Left ventricle myocardium superior (tissue), 1 donor: ENCODE measurements around the gene GREB1. TPM values are rescaled to one million over a fixed set of nuclear protein-coding genes. Genes with fewer than 3 reads are reported as not detected.

Source experiments
- ATAC-seq: fragments of 200-7000 bp; cut with Tn5 transposase; one replicate; pipeline ENCODE4 v1.9.1; 2020; ENCODE audit warnings: mild to moderate bottlenecking, moderate library complexity
- DNase-seq: peaks from one replicate; pipeline ENCODE4 v3.0.0-alpha.2; 2020
- intact Hi-C: fragments of 100-400 bp; cut with micrococcal nuclease; formaldehyde crosslinking; loops from one replicate; pipeline ENCODE4 v1.11.0; 2022
- total RNA-seq: library from RNA; stranded (reverse); fragmentation: NEBNext Ultra II Directional; extraction: Animal tissue kit (Norgen Biotek cat#: 25700); gene quantifications from one replicate; pipeline ENCODE4 v1.2.1, GENCODE V29; 2021
- donor health status: DM: no; HTN: yes; CAD: no; lungs with severe emphysema.

Gene GREB1
- total RNA-seq, 1 donor from 2014 or later, result 8.2 TPM

DNA sequence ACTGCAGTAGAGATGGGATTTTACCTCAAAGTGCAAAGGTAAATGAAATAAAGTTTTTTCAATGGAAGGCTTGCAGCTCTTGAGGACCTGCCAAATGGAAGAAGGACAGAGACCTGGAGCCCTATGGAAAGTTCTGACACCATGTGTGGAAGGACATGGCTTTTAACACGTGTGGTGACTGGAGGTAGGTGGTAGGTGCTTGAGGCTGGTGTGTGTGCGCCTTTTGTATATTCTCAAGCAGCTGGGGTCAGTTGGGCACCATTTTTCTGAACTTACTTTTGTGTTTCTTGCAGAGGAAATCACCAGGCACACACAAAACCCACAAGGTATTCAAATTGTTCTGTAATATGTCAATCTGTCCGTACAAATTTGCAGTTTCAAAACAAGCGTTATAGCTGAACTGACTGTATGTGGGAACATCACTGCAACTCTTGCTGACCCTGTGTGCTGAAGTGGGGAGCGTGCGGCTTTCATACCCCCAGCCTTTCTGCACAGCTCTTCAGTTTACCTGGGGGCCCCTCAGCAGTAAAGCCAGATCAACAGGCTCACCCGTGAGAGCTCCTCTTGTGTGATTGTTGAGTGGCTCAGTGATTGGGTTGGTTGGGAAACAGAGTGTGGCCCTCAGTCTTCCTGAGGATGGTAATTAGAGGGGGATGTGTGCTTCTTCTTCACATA, 363 bp downstream of the GREB1 start:
- intact Hi-C loops, result no loop called here
- ATAC-seq, result no peak
- DNase-seq, result no peak

DNA sequence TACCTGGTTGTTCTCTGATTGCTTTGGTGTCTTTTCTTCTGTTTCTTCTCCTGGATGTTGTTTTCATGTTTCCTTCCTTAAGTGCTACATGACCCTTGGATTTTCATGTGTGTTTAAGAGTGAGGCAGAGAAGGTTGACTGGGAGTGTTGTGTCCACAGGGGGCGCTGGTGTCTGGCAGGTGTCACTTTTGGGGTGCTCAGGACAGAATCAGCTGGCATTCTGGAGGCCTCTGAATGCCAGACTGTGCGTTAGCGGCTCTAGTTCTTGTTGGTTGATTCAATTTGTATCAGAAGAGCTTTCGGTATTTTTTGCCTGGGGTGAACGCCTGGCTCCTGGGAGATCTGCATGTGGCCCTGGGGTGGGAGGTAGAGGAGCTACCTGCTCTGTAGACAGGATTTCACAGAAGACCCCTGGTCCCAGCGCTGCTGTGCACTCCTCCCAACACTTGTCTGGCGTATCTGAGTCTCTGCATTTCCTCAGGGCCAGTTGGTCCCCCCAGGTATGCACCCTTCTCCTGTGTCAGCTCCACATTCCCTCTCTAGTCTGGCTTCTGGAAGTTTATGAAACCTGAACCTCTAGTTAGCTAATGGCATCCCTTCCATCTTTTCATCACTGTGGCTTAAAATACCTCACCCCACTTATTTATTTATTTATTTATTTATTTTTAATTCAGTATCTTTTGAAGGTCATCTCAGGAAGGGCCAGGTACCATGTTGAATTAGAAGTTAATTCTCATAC, 1.1 kb downstream of the GREB1 start:
- ATAC-seq (no peak), DNase-seq (no peak)
- intact Hi-C loops, result no loop called here

DNA sequence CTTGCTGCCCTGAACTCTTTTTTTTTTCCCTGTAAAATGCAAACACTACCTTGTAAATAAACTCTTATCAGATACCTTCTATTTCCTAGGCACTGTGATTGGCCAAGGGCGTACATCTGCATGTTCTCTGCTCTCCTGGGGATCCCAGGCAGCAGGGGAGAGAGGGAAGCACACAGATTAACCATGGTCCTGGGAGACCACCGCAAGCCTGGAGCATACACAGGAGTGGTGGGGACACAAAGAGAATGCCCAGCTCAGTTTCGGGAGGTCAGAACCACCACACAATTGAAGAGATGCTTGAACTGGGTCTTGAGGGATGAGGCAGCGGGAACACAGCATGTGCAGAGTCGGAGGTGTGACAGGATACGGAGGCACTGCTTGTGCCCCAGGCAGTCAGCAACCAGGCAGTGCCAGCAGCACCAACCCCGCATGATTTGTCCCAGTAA, 2.1 kb downstream of the GREB1 start:
- DNase-seq (no peak), ATAC-seq (no peak)
- intact Hi-C loops, result no loop called here

DNA sequence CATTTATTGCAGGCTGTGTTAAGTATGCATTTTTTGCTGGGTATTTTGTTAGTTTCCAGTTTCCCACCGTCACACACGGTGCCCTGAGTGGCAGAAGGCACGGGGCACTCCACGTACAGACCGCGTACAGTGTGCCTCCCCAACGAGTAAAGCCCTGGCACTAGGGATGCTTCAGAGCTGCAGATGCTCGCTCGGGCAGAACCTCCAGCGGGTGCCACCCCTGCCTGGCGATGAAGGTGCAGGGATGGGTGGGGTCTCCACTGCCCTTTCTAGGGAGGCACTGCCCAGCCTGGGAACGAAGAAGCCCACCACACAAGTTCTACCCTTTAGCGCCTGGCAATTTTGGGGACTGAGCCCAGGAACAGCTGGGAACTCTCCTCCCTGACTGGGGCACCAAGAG, 4.1 kb downstream of the GREB1 start:
- DNase-seq, result no peak

DNA sequence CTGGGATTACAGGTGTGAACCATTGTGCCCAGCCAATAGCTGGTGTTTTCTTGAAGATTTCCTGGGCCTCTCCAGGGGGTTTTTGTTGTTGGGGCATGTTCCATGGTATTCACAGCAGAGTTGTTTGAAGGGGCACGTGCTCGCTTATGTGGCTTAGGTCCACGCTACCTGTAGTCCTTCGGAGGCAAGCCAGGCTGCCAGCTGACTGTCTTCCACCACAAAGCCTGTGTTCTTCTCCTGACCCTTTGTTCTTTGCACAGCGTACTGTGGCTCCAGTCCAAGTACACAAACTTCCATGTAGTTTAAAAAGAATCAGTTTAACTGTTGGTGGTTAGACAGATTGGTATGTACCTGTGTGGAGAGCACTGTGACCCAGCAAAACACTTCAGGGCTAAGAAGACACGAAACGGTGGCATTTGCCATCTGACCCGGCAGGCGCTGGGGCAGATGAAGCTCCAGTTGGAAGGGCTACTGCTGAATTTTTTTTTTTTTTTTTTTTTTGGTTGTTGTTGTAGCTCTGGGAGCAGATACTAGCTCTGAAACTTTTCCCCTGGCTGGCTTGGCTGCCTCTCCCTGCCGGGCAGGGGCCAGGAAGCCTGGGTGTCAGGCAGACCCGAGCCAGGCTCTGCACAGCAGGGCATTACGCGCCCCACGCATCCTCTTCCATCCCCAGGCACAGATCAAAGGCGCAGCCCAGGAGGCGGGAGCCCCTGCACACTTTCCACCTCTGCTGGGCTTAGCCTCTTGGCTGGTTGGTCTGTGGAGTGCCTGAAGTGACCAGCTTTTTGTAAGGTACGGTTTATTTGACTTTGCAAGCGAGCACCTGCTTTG, 5.7 kb downstream of the GREB1 start:
- ATAC-seq, result peak; percentile 70
- DNase-seq, result no peak
- intact Hi-C loops, result no loop called here

More for the DNA sequence above, 4.1 kb downstream of the GREB1 start:
- intact Hi-C loops, result no loop called here
- ATAC-seq, result no peak

DNA sequence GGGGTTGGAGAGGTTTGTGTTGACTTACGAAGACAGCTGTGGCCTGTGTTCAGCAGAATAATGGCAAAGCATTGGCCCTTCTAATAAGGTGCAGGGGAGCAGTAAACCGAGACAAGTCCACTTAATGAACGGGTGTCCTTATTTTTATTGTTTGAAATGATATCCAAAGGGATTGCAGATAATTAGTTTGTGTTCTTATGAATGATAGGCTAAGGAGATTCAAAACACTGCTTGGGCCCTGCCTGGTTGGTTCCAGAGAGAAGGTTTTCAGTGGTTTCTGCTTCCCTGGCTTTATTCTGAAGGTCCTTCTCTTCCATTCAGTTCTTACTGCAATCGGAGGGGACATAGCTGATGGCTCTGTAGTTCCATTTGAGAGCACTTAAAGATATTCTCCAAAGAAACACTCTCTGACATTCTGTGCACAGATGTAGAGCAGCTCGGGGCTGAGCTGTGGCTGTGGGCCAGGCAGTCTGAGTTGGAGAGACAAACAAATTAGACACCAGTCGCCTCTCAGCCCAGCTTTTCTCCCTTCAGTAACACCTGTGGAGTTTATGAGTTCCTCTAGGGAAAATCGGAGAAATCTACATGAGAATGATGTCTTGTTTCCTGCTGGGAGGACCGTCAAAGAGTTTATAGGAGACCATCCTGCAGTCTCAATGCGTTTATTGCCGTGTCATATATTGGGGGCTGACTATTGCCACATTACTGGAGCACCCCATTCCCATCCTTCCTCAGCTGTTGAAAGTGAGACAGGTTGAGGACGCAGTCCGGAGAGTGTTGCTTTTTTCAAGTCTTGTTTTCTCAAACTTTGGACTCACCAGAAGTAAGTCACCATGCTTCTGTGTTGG, 6.5 kb downstream of the GREB1 start:
- ATAC-seq, result peak; percentile 79
- intact Hi-C loops, result no loop called here
- peak; percentile 69 for DNase-seq

DNA sequence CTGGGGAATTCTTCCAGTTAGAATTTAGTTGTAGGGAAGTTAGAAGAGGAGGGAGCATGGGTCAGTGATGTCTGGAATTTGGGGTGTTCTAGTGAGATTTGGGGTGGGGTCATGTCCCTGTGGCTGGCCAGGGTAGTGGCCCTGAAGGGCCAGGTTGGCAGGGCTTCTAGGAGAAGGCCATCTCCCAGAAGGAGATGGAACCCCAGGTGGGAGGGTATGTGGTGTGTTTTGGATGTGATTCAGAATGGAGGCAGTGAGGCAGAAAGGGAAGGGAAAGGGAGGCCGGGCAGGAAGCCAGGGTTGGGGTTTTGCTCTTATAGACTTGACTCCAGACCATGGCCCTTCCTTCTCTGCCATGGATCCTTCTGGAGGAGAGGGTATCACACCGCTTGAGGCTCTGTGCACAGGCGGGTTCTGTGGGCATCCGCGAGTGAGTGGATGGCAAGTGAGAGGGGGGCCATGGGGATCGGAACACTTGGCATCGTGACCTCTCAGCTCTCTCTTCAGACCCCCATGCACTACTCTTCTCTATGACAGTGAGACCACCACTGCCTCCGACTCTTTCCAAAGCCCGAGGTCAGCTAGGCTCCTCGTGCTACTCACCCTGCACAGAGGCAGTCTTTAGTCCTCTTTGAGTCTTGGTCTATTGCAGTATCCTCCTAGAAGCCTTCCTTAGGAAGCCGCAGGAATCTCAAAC, 7.3 kb downstream of the GREB1 start:
- intact Hi-C loops, result no loop called here
- no peak for DNase-seq
- no peak for ATAC-seq

DNA sequence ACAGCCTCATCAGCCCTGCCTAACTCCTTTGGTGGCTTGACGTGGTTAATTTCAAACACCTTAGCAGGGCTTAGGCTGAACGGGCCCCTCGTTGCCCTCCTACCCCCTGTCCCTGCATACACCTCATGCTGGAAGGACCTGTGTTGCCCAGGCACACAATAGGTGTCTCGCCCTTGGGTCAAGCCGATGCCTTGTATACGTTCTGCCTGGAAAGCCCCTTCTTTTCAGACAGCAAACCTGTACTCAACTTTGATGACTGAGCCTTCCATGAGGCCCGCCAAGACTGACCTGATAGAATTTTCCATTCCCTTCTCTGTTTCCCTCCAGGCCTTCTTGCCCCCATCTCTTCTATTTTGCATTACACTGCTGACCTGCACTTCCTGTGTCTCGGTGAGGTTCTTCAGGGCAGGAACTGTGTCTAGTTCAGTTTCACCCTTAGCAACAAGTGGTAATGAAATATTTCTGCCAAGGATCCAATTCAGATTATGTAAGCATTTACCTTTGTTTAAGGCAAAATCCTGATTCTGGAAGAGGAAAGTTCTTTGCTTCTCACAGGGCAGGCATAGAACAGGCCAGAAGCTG, 7.9 kb downstream of the GREB1 start:
- DNase-seq, result no peak
- ATAC-seq, result no peak
- intact Hi-C loops, result no loop called here

DNA sequence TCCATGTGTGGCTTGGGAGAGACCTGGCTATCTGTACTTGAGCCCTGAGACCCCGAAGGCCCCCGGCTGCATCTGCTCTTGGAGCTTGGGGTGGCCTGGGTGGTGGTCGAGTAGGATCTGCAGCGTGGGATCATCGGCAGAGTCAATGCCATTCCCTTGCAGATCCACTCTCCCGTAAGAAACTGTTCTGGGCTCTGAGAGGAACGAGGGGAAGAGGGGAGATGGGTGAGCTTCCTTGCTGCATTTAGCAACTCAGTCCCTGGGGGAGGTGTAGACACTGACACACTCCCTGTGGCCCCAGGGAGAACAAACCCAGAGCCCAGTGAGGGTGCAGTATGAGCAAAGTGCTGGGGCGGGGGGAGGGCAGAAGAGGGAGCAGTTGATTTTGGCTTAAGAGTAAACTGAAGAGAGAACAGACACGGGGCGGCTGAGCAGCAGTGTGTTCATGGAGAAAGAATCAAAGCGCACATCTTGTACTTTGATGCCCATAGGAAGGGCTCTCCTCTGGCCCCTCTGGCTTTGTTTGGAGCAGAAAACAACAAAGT, 8.5 kb downstream of the GREB1 start:
- ATAC-seq, result no peak
- intact Hi-C loops, result no loop called here
- DNase-seq, result no peak

DNA sequence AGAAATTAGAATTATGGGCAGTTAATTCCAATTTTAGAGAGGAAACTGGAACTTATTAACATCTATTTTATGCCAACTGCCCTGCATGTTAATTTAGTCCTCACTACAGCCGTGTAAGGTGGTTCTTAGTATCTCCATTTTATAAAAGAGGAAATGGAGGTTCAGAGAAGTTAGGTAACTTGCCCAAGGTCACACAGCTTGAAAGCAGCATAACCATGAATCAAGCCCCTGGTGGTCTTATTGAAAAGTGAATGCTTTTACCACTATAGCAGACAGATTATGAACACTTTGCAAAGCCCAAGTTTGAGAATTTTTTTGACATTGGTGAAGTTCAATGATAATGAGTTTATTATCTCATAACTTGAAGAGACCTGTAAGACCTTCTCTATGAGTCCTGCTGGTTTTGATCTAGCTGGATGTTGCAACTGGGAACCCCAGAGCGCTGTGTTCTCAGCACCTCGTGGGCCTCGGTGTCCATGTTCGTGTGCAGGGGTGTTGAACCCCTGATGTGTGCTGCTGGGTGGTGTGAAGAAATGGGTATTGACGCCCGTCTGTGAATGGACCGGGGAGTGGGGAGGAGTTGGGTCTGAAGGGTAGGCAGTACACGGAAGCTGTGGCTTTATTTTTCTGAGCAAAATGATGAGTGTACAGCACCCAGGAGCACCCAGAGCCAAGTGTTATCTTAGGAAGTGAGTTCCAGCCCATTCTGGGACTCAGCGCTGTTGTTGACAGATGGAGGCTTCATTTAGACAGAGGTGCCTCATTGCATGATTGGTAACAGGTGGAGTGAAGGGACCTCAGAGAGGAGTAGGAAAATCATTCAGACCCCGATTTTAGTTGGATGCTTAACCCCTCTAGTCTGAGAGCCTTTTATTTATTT, 9.7 kb downstream of the GREB1 start:
- DNase-seq (no peak), ATAC-seq (peak; percentile 28)
- intact Hi-C loops, result no loop called here

DNA sequence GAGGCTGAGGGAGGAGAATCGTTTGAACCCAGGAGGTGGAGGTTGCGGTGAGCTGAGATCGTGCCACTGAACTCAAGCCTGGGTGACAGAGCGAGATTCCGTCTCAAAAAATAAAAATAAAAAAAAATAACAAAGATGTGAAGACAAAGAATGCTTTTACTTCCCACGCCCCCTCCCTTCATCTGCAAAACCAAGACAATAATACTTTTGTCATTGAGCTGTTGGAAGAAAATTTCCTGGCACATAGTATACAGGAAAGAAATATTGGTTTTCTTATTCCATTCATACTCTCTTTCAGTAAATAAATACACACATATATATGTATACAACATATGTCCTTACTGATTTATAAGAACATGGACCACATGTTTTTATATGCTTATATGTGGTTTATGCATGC, 12.2 kb downstream of the GREB1 start:
- DNase-seq (no peak), ATAC-seq (no peak)
- intact Hi-C loops, result no loop called here

DNA sequence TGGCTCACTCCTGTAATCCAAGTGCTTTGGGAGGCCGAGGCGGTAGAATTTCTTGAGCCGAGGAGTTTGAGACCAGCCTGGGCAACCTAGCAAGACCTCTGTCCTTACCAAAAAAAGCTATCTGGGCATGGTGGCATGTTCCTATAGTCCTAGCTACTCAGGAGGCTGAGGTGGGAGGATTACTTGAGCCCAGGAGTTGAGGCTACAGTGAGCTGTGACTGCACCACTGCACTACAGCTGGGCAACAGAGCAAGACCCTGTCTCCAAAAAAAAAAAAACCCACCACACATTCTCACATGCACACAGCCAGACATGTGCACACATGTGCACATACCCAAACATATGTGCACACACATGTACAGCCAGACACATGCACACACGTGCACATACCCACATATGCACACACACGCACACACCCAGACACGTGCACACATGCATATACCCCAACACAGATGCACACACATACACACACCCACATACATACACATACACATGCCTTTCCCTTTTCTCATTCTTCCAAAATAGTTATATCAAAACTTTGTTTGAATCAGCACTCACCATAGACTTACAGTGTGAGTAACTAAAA, 14.2 kb downstream of the GREB1 start:
- no peak for ATAC-seq
- intact Hi-C loops, result no loop called here
- DNase-seq, result no peak

DNA sequence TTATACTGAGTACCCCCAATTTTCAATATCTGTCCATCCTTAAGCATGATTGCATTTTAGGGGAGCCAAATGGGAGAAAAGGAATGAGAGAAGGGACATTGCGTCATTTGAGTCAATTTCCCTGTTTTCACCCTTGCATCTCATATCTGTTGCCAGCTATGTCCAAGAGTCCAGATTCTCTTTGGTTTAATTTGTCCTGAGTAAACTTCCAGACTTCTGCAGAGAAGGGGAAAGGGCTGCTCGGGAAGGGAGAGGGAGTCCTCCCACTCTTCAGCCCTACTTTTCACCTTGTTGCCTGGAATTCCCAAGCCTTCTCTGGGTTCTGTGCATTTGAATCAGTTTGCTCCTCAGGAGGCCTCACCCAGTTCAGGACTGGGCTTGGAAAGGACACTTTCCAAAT, 16.5 kb downstream of the GREB1 start:
- DNase-seq, result no peak
- intact Hi-C loops, result no loop called here
- no peak for ATAC-seq

DNA sequence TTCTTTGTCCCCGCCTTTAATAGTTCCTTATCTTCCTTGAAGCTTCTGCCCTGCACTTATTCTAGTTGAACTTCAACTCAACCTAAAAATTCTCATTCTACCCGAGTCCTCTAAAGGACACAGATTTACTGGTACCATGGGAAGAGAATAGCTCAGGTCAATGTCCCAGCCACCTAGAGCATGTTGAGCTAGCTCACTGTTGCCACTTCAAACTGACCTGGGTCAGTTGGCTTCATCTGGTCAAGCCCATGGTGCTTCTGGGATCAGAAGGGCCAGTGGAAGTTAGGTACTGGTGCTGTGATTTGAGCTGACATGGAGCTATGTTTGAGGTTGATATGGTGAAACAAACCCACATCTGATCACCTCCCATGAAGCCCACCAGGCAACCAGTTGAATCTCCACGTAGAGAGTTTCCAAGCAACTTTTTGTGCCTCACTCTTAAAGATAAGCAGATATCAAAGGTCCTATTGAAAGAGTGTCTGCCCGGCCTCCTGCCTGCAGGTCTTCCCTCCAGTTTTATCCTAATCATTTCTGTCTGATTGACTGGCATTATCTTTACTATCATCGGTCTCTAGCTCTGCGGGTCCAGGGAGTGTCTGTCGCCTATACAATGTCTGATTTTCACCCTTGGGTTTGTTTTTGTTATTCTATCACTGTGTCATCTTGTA, 17.2 kb downstream of the GREB1 start:
- intact Hi-C loops, result no loop called here
- DNase-seq (no peak), ATAC-seq (no peak)

DNA sequence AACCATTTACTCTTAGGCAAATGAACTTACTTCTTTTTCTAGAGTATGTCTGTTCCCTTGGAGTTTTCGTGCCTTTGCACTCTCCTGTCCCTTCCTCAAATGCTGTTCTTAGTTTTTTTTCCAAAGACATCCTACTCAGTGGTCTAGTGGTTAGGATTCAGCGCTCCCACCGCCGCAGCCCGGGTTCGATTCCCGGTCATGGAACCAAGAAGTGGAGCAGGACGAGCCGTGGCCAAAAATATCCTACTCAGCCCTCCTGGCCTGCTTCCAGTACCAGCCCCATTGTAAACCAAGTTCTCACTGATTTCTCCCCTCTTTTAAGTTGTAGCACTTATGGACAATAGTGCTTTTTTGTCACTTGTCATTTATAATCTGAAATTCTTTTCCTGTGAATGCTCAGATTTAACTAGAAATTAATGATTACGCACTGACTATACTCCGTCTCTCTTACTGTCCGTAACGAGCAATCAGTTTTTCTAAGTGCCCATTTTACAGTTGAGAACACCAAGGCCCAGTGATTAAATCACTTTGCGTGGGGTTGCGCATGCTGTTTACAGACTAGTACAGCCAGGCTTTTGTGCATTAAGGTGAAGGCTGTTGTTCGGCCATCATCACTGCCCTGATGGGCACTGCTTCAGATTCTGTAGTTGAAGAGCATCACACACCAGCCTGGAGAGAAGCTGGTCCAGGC, 17.9 kb downstream of the GREB1 start:
- intact Hi-C loops, result no loop called here
- DNase-seq, result no peak
- ATAC-seq, result no peak

DNA sequence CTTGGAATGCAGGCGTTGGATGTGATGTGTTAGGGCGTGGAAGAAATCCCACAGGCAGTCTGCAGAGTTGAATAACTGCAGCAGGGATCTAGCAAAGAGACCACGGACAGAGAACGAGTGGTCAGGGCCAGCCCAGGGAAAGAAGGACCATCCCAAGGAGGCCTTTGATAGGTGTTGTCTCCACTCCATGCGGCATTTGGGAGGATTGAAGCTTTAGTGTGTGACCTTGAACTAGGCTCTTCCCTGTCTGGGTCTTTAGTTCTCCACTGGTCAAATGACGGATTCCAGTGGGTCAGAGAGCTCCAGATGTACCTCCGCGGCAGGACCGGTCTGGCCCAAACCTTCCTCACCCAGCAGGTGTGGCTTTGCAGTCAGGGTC, 18.4 kb downstream of the GREB1 start:
- intact Hi-C loops, result no loop called here
- ATAC-seq (no peak), DNase-seq (no peak)
